H1 (cell line): ENCODE results near the gene WDR54. TPM values are rescaled to one million over a fixed set of nuclear protein-coding genes. Genes with fewer than 3 reads are reported as not detected.
A peak's percentile ranks its signal among the peaks of the same experiment; 100 is the strongest.

Experiments
- BACH1 ChIP-seq: IDR thresholded peaks from 2 replicates; pipeline ENCODE4 v1.6.1; 2012; ENCODE audit warnings: low read length, improper control_type of control experiment
- BRCA1 ChIP-seq: IDR thresholded peaks from 2 replicates; pipeline ENCODE4 v1.6.1; 2012; ENCODE audit warnings: low read depth, low read length, improper control_type of control experiment
- CBX8 ChIP-seq: fragments of 300-800, 300-1000 bp; sonication (generic); IDR thresholded peaks from 2 replicates; pipeline ENCODE4 v1.7.1; 2016; ENCODE audit warnings: low read depth, low read length, borderline replicate concordance
- CHD1 ChIP-seq: IDR thresholded peaks from 2 replicates; pipeline ENCODE4 v1.6.1; 2012; ENCODE audit warnings: low read depth, low read length, improper control_type of control experiment
- CTBP2 ChIP-seq: IDR thresholded peaks from 2 replicates; pipeline ENCODE4 v1.7.0; 2011; ENCODE audit warnings: borderline replicate concordance, mild to moderate bottlenecking, moderate library complexity, mixed read lengths, low read length; ENCODE audit not compliant: insufficient read depth, insufficient read length
- EGR1 ChIP-seq: IDR thresholded peaks from 2 replicates; pipeline ENCODE4 v1.6.1; 2011; ENCODE audit warnings: low read depth, low read length, borderline replicate concordance
- FOSL1 ChIP-seq: IDR thresholded peaks from 2 replicates; pipeline ENCODE4 v1.6.1; 2011; ENCODE audit warnings: mild to moderate bottlenecking, low read depth, low read length, moderate library complexity; ENCODE audit not compliant: insufficient read depth
- GTF2F1 ChIP-seq: IDR thresholded peaks from 2 replicates; pipeline ENCODE4 v1.6.1; 2012; ENCODE audit warnings: low read depth, low read length, improper control_type of control experiment, borderline replicate concordance
- HDAC6 ChIP-seq: IDR thresholded peaks from one replicate; pipeline ENCODE4 v1.7.1; 2012; ENCODE audit warnings: low read depth, mild to moderate bottlenecking, inconsistent platforms, low read length, moderate library complexity
- KDM5A ChIP-seq: fragments of 200-600 bp; IDR thresholded peaks from 2 replicates; pipeline ENCODE4 v1.7.1; 2012; ENCODE audit warnings: mild to moderate bottlenecking, low read length, inconsistent platforms, mixed read lengths
- MAFK ChIP-seq: IDR thresholded peaks from 2 replicates; pipeline ENCODE4 v1.6.1; 2012; ENCODE audit warnings: low read depth, mild to moderate bottlenecking, improper control_type of control experiment, low read length
- RAD21 ChIP-seq, 2 experiments: IDR thresholded peaks in 1 of 2; conservative IDR thresholded peaks in 1 of 2; 2 replicates each; pipeline ENCODE4 v1.6.1; 2011; ENCODE audit warnings: low read depth in 2 of 2, low read length in 2 of 2, improper control_type of control experiment in 1 of 2, inconsistent platforms in 1 of 2, mild to moderate bottlenecking in 1 of 2, moderate library complexity in 1 of 2
- RXRA ChIP-seq: IDR thresholded peaks from 2 replicates; pipeline ENCODE4 v1.6.1; 2011; ENCODE audit warnings: low read depth, mild to moderate bottlenecking, low read length, moderate library complexity; ENCODE audit not compliant: insufficient read depth
- SIN3A ChIP-seq, 2 experiments: IDR thresholded peaks in 1 of 2; conservative IDR thresholded peaks in 1 of 2; 2 replicates each; pipeline ENCODE4 v1.6.1; 2011 to 2012; ENCODE audit warnings: low read length in 2 of 2, improper control_type of control experiment in 1 of 2, low read depth in 1 of 2, mild to moderate bottlenecking in 1 of 2
- SP2 ChIP-seq: IDR thresholded peaks from 2 replicates; pipeline ENCODE4 v1.6.1; 2012; ENCODE audit warnings: mild to moderate bottlenecking, low read length, inconsistent platforms
- SUZ12 ChIP-seq: fragments of 200-600 bp; sonication (generic); IDR thresholded peaks from 2 replicates; pipeline ENCODE4 v1.6.1; 2012; ENCODE audit warnings: mild to moderate bottlenecking, inconsistent platforms, low read length, moderate library complexity, mixed read lengths
- TAF7 ChIP-seq: optimal IDR thresholded peaks from 2 replicates; pipeline ENCODE3; 2011; ENCODE audit warnings: low read depth, mild to moderate bottlenecking, inconsistent platforms, low read length, moderate library complexity, borderline replicate concordance
- polyA plus RNA-seq, 7 experiments: library from polyadenylated mRNA; depleted of rRNA in 3 of 7; stranded (reverse) in 5 of 7; unstranded in 2 of 7; fragments of >200 nt in 5 of 7; fragments of 200-250 nt in 2 of 7; gene quantifications; 1 replicate in 5 of 7; 2 replicates in 1 of 7; 4 replicates in 1 of 7; pipeline versions ENCODE4 v1.2.1 to v1.2.3, GENCODE V29; 2011 to 2013; ENCODE audit warnings: missing spikeins in 2 of 7, mixed read lengths in 2 of 7
- total RNA-seq: library from RNA; stranded (reverse); fragmentation: NEBNext Ultra II Directional; extraction: Animal tissue kit (Norgen Biotek cat#: 25700); gene quantifications from 2 replicates; pipeline ENCODE4 v1.2.1, GENCODE V29; 2021
- TF ChIP-seq, protein P1 (sequence below): IDR thresholded peaks from 2 replicates; pipeline ENCODE4 v1.6.1; 2011; ENCODE audit warnings: low read depth, mild to moderate bottlenecking, low read length; ENCODE audit not compliant: insufficient read depth
- TF ChIP-seq, protein P2 (sequence below): IDR thresholded peaks from 2 replicates; pipeline ENCODE4 v1.6.1; 2012; ENCODE audit warnings: low read length, inconsistent platforms
- TF ChIP-seq, protein P3 (sequence below): IDR thresholded peaks from 2 replicates; pipeline ENCODE4 v1.6.1; 2011; ENCODE audit warnings: low read length, improper control_type of control experiment

WDR54 gene
- total and polyA plus RNA-seq, 2 of the 8 experiments (the other 6 are each of a cell fraction or from before 2014, with no cell fraction given) = 41.6 to 125 TPM

DNA sequence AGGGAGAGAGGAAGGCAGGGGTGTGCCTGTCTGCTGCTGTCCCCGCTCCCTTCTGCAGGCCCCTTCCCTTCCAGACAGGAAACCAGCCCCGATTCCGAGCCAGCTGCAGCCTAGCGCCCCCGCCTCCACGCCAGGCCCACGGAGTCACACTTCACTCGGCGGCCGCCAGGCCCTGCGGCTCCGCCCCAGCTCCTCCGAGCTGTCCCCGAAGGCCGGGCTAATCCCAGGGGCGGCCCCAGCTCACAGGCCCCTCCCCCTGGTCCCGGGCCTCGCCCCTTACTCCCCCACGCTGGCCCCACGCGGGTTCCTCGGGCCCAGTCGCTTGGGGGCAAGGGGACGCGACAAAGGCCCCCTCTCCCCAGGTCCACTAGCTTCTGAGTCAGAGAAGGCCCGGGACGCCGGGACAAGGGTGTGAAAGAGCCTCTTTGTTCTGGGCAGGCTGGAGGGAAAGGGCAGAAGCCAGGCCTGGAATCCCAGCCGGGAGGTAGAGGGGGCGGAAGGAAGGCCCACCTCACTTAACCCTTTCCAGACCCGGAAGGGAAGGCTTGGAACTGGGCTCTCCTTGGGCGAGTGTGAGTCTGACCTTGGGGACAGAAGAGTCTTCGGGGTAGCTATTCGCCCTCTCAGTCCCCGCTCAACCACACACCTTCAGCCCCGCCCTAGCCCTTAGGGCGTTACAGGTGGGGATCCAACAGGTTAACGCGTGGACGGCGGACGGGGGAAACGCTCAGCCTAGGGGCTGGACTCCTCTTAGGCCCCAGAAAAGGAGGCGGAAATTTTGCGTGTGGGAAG lies 19.0 kb downstream of the WDR54 start (continued):
- TF ChIP-seq EGR1 (peak; percentile 89; the same call in 1 of the 2 replicates), HDAC6 (no peak), KDM5A (no peak), SUZ12 (no peak), BRCA1 (no peak), RXRA (no peak), GTF2F1 (no peak), CTBP2 (peak; percentile 4), TAF7 (peak; percentile 57), SP2 (no peak), CBX8 (no peak), SIN3A (conservative IDR thresholded peaks at IDR 0.05 in 1 of 2, IDR thresholded peaks at IDR 0.05 in 1 of 2; ENCODE audit: low read depth in 1 of 2, low read length in 2 of 2) (peak; percentile 77 to 81; a peak in 2 of 4 replicates), RAD21 (IDR thresholded peaks at IDR 0.05 in 1 of 2, conservative IDR thresholded peaks at IDR 0.05 in 1 of 2; ENCODE audit: low read depth in 2 of 2, low read length in 2 of 2) (no peak), MAFK (no peak), FOSL1 (no peak), BACH1 (peak; percentile 61), CHD1 (no peak)
- TF ChIP-seq, protein P1, sequence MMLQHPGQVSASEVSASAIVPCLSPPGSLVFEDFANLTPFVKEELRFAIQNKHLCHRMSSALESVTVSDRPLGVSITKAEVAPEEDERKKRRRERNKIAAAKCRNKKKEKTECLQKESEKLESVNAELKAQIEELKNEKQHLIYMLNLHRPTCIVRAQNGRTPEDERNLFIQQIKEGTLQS = no peak
- TF ChIP-seq, protein P2, sequence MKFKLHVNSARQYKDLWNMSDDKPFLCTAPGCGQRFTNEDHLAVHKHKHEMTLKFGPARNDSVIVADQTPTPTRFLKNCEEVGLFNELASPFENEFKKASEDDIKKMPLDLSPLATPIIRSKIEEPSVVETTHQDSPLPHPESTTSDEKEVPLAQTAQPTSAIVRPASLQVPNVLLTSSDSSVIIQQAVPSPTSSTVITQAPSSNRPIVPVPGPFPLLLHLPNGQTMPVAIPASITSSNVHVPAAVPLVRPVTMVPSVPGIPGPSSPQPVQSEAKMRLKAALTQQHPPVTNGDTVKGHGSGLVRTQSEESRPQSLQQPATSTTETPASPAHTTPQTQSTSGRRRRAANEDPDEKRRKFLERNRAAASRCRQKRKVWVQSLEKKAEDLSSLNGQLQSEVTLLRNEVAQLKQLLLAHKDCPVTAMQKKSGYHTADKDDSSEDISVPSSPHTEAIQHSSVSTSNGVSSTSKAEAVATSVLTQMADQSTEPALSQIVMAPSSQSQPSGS = 0 out of 2 replicates have a peak, but pooled peaks have one; percentile 55
- TF ChIP-seq, protein P3, sequence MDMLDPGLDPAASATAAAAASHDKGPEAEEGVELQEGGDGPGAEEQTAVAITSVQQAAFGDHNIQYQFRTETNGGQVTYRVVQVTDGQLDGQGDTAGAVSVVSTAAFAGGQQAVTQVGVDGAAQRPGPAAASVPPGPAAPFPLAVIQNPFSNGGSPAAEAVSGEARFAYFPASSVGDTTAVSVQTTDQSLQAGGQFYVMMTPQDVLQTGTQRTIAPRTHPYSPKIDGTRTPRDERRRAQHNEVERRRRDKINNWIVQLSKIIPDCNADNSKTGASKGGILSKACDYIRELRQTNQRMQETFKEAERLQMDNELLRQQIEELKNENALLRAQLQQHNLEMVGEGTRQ = no peak
